Measurements from ENCODE around the gene INKA2.

INKA2 gene

GRCh38 chr1:111739194-111739924, at the start of gene INKA2:
TSS of gene INKA2 (minus strand) at chr1:111739395. CDS start at chr1:111739242, 153 bp downstream.
- Histone ChIP-seq H3K27me3 (peaks cover 45% of the 10 kb centered on the region), H3K9me3 (no peaks in the 10 kb centered on the region), H3K36me3 (peaks cover 33% of the 10 kb centered on the region), H3K27ac (peak within 1 kb of the TSS; percentile 98), H3K4me3 (ENCODE audit: low read depth in 1 of 2, low read length in 1 of 2) (peak within 1 kb of the TSS; percentile 93 to 99), H3K4me1 (ENCODE audit: control insufficient read depth in 1 of 2, insufficient read depth in 1 of 2, low read depth in 1 of 2, low read length in 1 of 2) (peaks cover 57 to 58% of the 10 kb centered on the region in 2 experiments)
- TF ChIP-seq CTCF (IDR thresholded peaks at IDR 0.05): peak; percentile 76

- H3K9me3 ChIP-seq: no peaks in the 10 kb centered on the region
- no peaks in the 10 kb centered on the region for H3K4me1 ChIP-seq (ENCODE audit: control insufficient read depth in 1 of 2, insufficient read depth in 1 of 2, low read depth in 1 of 2, low read length in 1 of 2)
- peaks cover 64% of the 10 kb centered on the region for H3K27me3 ChIP-seq
- H3K27ac ChIP-seq: no peak overlapping the region
- no peak for TF ChIP-seq CTCF (IDR thresholded peaks at IDR 0.05)
- H3K4me3 ChIP-seq (ENCODE audit: low read depth in 1 of 2, low read length in 1 of 2): no peak overlapping the region
- no peaks in the 10 kb centered on the region for H3K36me3 ChIP-seq
Observed at GRCh38 chr1:111786669-111787207, 47.5 kb upstream of the INKA2 start.

DNA sequence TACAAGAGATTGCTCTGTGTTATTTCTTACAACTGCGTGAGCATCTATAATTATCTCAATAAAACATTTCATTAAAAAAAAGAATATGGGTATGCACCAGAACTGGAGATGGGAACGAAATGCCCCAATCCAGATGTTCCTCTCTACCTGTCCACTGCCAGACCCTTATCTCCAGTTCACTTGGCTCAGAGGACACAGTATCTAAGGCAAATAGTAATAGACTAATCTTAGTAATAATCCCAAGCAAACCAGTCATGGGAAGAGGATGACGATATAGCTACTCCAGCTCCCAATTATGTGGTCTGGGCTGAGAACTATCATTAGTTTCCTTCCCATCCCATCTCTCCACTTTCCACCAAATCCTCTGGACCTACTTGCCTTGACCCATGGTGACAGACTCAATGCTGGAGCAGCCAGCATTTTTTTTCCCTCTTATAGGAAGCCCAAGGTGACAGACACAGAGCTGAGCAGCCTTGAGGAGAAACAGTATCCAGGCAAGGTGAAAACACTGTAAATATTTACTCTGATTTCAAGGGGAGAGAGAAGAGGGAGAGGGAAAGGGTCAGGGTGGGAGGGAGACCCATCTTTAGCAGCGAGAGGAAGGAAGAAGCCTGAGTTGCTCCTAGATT, 45.2 kb upstream of the INKA2 start:
- no peaks in the 10 kb centered on the region for H3K4me1 ChIP-seq (ENCODE audit: control insufficient read depth in 1 of 2, insufficient read depth in 1 of 2, low read depth in 1 of 2, low read length in 1 of 2)
- H3K27me3 ChIP-seq: peaks cover 51% of the 10 kb centered on the region
- no peaks in the 10 kb centered on the region for H3K36me3 ChIP-seq
- TF ChIP-seq CTCF (IDR thresholded peaks at IDR 0.05): no peak
- no peak overlapping the region for H3K27ac ChIP-seq
- H3K4me3 ChIP-seq (ENCODE audit: low read depth in 1 of 2, low read length in 1 of 2): no peak overlapping the region
- H3K9me3 ChIP-seq: no peaks in the 10 kb centered on the region

DNA sequence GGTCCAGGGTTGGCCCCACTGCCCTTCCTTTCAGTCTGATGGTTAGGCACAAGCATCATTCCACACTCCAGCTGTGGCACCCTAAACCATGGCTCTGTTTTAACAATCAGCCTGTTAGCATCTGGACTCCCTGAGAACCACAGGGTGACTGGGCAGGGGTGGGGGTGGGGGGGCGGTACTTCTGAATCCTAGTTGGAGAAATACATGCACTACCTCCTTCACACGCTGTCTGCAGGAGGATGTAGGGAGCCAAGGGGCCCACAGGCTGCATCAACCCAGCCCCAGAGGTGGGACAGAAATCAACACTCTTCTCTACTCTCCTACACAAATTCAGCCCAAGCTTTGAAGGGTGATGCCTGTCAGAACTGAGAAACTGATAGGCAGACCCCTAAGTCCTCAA, 40.4 kb upstream of the INKA2 start:
- Histone ChIP-seq H3K27me3 (peaks cover 29% of the 10 kb centered on the region), H3K4me3 (ENCODE audit: low read depth in 1 of 2, low read length in 1 of 2) (no peak overlapping the region), H3K27ac (no peak overlapping the region), H3K9me3 (no peaks in the 10 kb centered on the region), H3K4me1 (ENCODE audit: control insufficient read depth in 1 of 2, insufficient read depth in 1 of 2, low read depth in 1 of 2, low read length in 1 of 2) (no peaks in the 10 kb centered on the region), H3K36me3 (no peaks in the 10 kb centered on the region)
- no peak for TF ChIP-seq CTCF (IDR thresholded peaks at IDR 0.05)

DNA sequence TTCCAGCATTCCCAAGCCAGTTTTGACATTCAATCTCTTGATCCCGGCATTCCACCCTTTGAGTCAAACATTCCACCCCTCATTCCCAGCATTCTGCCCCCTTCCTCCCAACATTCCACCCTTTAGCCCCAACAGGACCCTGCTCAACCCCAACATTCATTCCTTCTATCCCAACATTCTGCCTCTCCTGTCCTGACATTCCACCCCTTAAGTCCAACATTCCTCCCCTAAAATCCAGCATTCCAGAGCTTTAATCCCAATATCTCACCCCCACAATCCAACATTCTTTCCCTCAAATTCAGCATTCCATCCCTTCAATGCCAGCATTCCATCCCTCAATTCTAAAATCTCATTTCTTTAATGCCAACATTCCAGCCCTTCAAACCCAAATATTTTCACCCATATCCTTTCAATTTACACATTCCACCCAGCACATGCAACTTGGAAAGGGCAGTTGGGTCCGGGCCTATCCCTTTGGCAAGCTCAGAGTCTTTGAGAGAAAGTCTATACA, 39.4 kb upstream of the INKA2 start:
- H3K4me1 ChIP-seq (ENCODE audit: control insufficient read depth in 1 of 2, insufficient read depth in 1 of 2, low read depth in 1 of 2, low read length in 1 of 2): no peaks in the 10 kb centered on the region
- no peak for TF ChIP-seq CTCF (IDR thresholded peaks at IDR 0.05)
- H3K27ac ChIP-seq: no peak overlapping the region
- peaks cover 19% of the 10 kb centered on the region for H3K27me3 ChIP-seq
- H3K36me3 ChIP-seq: no peaks in the 10 kb centered on the region
- no peaks in the 10 kb centered on the region for H3K9me3 ChIP-seq
- no peak overlapping the region for H3K4me3 ChIP-seq (ENCODE audit: low read depth in 1 of 2, low read length in 1 of 2)

Measured in neutrophil (primary cell).